Left cardiac atrium (tissue), 4 donors: Measurements from ENCODE around the gene LRP2BP. TPM values are rescaled to one million over a fixed set of nuclear protein-coding genes. Genes with fewer than 3 reads are reported as not detected.
"Not testable (repeated sequence)": the region's sequence is repeated elsewhere in the genome, so short reads cannot be mapped to it uniquely, and the experiment has no call there.

Experiments used
- ATAC-seq, 2 donors: fragments of 200-7000 bp; cut with Tn5 transposase; one replicate each; pipeline ENCODE4 v1.9.1; 2020; ENCODE audit warnings: mild to moderate bottlenecking in 2 of 2, moderate library complexity in 2 of 2
- DNase-seq: peaks from one replicate; pipeline ENCODE4 v3.0.0-alpha.2; 2020
- intact Hi-C, 2 donors: fragments of 100-400 bp; cut with DNase I; formaldehyde crosslinking; loops; one replicate each; pipeline versions ENCODE4 v1.14.1 to v1.15.1; 2022 to 2023
- total RNA-seq, 2 donors: library from RNA; stranded (reverse); fragmentation: NEBNext Ultra II Directional; extraction: Animal tissue kit (Norgen Biotek cat#: 25700); gene quantifications; one replicate each; pipeline ENCODE4 v1.2.1, GENCODE V29; 2021
- donor health status: DM: no; HTN: yes; CAD: no.
- donor health status: DM: no; HTN: yes; CAD: no; lungs with severe emphysema.
- donor health status: DM: yes; HTN: yes; CAD: no.
- donor health status: Dilated cardiomyopathy.

LRP2BP gene
- total RNA-seq, 2 donors from 2014 or later, result 1.7 to 1.9 TPM

- intact Hi-C loops, result no loop called here
- DNase-seq (no peak), ATAC-seq (no peak)
Observed at GRCh38 chr4:185341841-185342240, 53.9 kb downstream of the LRP2BP start.

GRCh38 chr4:185341377-185341776 is 54.3 kb downstream of the LRP2BP start:
- intact Hi-C loops, result no loop called here
- ATAC-seq, result no peak
- DNase-seq, result no peak

GRCh38 chr4:185339941-185340340 is 55.8 kb downstream of the LRP2BP start:
- ATAC-seq, result no peak
- intact Hi-C loops, result no loop called here
- no peak for DNase-seq

GRCh38 chr4:185335579-185335978 is 60.1 kb downstream of the LRP2BP start:
- intact Hi-C loops, result no loop called here
- ATAC-seq, result no peak
- no peak for DNase-seq

- ATAC-seq (no peak), DNase-seq (no peak)
- intact Hi-C loops, result no loop called here
Observed at GRCh38 chr4:185334326-185334725, 61.4 kb downstream of the LRP2BP start.

- intact Hi-C loops, result no loop called here
- DNase-seq, result no peak
- no peak for ATAC-seq
Observed at GRCh38 chr4:185332575-185333464, 62.9 kb downstream of the LRP2BP start.

GRCh38 chr4:185329879-185330510 is 65.7 kb downstream of the LRP2BP start:
- ATAC-seq, intact Hi-C loops, DNase-seq: not testable (repeated sequence)

- intact Hi-C loops, result no loop called here
- no peak for ATAC-seq
- no peak for DNase-seq
Observed at GRCh38 chr4:185328586-185328985, 67.1 kb downstream of the LRP2BP start.

GRCh38 chr4:185325721-185326120 is 70.0 kb downstream of the LRP2BP start:
- ATAC-seq, intact Hi-C loops, DNase-seq: not testable (repeated sequence)

GRCh38 chr4:185324361-185324760 is 71.4 kb downstream of the LRP2BP start:
- DNase-seq, intact Hi-C loops, ATAC-seq: not testable (repeated sequence)

- ATAC-seq, result no peak
- intact Hi-C loops, result no loop called here
- DNase-seq, result no peak
Observed at GRCh38 chr4:185323606-185324005, 72.1 kb downstream of the LRP2BP start.

GRCh38 chr4:185322803-185323202 is 72.9 kb downstream of the LRP2BP start:
- DNase-seq (no peak), ATAC-seq (no peak)
- intact Hi-C loops, result no loop called here

GRCh38 chr4:185318679-185319078 is 77.0 kb downstream of the LRP2BP start:
- intact Hi-C loops, result no loop called here
- DNase-seq, result no peak
- peak in 1 of 2 donors; percentile 33 for ATAC-seq

GRCh38 chr4:185317880-185318279 is 77.8 kb downstream of the LRP2BP start:
- intact Hi-C loops, result no loop called here
- no peak for DNase-seq
- ATAC-seq, result no peak

GRCh38 chr4:185317462-185317861 is 78.3 kb downstream of the LRP2BP start:
- ATAC-seq, intact Hi-C loops, DNase-seq: not testable (repeated sequence)

Other genes starting within 250 kb of the LRP2BP start
- 10 to 100 TPM; 16.8 to 25.9 TPM for gene CFAP97, start 191.9 kb downstream of the LRP2BP start, total RNA-seq
- 10 to 100 TPM; 15.4 to 16.6 TPM for gene SNX25, start 186.3 kb downstream of the LRP2BP start, total RNA-seq
- gene ANKRD37, start 917 bp upstream of the LRP2BP start, total RNA-seq, result 10 to 100 TPM; 12.4 TPM
- 10 to 100 TPM; 37.0 to 43.0 TPM for gene UFSP2, start 30.0 kb upstream of the LRP2BP start, total RNA-seq
- gene CCDC110, start 75.8 kb upstream of the LRP2BP start, total RNA-seq, result 1 to 10 TPM; 1.6 to 2.0 TPM
- 100 to 1,000 TPM; 319 to 692 TPM for gene PDLIM3, start 139.6 kb upstream of the LRP2BP start, total RNA-seq